ENCODE measurements around the gene SF3B5. TPM values are rescaled to one million over a fixed set of nuclear protein-coding genes. Genes with fewer than 3 reads are reported as not detected.

SF3B5 gene
- total and polyA plus RNA-seq, 9 of the 15 experiments (the other 6 are each of a cell fraction or from before 2014, with no cell fraction given), result 238 to 1,211 (median 407) TPM

DNA sequence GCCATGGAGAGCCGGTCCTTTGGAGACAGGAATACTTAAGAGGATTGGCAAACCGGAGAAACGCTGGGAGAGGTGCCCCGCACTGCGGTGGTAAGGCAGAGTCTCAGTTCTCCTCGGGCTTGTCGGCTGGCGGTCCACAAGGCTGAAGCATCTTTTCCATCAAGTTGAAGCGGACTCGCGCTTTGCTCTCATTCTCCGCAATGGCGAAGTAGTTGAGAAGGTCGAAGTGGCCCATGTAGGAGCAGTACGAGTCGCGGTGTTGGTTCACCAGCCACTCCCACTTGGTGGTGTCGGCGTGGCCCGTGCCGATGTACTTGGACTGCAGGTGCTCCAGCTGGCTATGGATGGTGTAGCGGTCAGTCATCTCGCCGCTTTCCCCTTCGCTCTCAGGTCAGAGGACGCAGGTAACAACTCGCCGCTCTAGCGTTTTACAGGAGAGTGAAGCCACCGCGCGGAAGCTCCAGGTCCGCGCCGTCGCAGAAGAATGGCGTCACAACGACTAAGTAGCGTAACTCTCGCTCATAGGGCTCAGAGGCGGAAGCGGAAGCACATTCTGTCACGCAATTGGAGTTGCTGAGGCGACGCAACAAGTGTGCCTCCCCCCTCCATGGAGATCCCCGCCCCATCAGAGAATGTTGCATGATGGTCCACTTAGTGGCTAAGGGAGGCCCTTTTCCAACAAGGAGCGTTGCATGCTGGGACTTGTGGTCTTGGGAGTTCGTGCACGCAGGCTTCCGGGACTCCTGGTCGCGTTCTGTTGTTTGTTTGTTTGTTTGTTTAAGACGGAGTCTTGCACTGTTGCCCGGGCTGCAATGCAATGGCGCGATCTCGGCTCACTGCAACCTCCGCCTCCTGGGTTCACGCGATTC, at the start of gene SF3B5 (continued):
- TF ChIP-seq ZNF655 (CRISPR knock-in tag; IDR thresholded peaks at IDR 0.05), result no peak
- peak; percentile 96 for TF ChIP-seq TAF9B (IDR thresholded peaks at IDR 0.05; ENCODE audit: partially characterized antibody)
- no peak for TF ChIP-seq PHF21A (IDR thresholded peaks at IDR 0.05; ENCODE audit: borderline replicate concordance, low read depth)
- peak; percentile 96 for TF ChIP-seq KHSRP (IDR thresholded peaks at IDR 0.05)
- peak; percentile 68; the same call in 1 of the 2 replicates for TF ChIP-seq TCF7 (IDR thresholded peaks at IDR 0.05; ENCODE audit: borderline replicate concordance)
- peak; percentile 77 for TF ChIP-seq JUND (IDR thresholded peaks at IDR 0.05; ENCODE audit: borderline replicate concordance, low read depth, low read length)
- TF ChIP-seq JUND (tag; IDR thresholded peaks at IDR 0.05; ENCODE audit: borderline replicate concordance, low read depth, low read length), result no peak; the same call in 1 of the 3 replicates
- peak; percentile 42; the same call in 1 of the 2 replicates for TF ChIP-seq CEBPB (tag; IDR thresholded peaks at IDR 0.05)
- TF ChIP-seq ESRRA (IDR thresholded peaks at IDR 0.05; ENCODE audit: borderline replicate concordance, low read depth), result peak; percentile 82
- TF ChIP-seq ZNF449 (CRISPR knock-in tag; IDR thresholded peaks at IDR 0.05), result no peak
- no peak for TF ChIP-seq ZNF282 (CRISPR knock-in tag; IDR thresholded peaks at IDR 0.05)
- TF ChIP-seq THAP7 (CRISPR knock-in tag; IDR thresholded peaks at IDR 0.05), result 0 out of 2 replicates have a peak, but pooled peaks have one; percentile 55
- no peak for TF ChIP-seq ZNF589 (CRISPR knock-in tag; IDR thresholded peaks at IDR 0.05; ENCODE audit: low read depth)
- peak; percentile 92 for TF ChIP-seq GABPA (tag; conservative IDR thresholded peaks at IDR 0.05; ENCODE audit: low read depth)
- TF ChIP-seq MCM3 (IDR thresholded peaks at IDR 0.05), result no peak
- no peak; the same call in 1 of the 2 replicates for TF ChIP-seq XRCC5 (IDR thresholded peaks at IDR 0.05; ENCODE audit: low read depth, low read length)
- TF ChIP-seq HMBOX1 (IDR thresholded peaks at IDR 0.05), result no peak
- peak; percentile 54; the same call in 1 of the 2 replicates for TF ChIP-seq E2F1 (CRISPR knock-in tag; IDR thresholded peaks at IDR 0.05)
- peak; percentile 100 for TF ChIP-seq ELF2 (CRISPR knock-in tag; IDR thresholded peaks at IDR 0.05)
- peak; percentile 89 for TF ChIP-seq MXI1 (IDR thresholded peaks at IDR 0.05; ENCODE audit: low read depth, low read length)
- peak in 1 of 2 experiments; percentile 89; a peak in 1 of 4 replicates for TF ChIP-seq KDM4B (IDR thresholded peaks at IDR 0.05; ENCODE audit: borderline replicate concordance in 2 of 2, low read depth in 1 of 2)
- TF ChIP-seq NCOA1 (IDR thresholded peaks at IDR 0.05; ENCODE audit: low read depth), result peak; percentile 73
